ENCODE measurements around the gene ATRX.

DNA sequence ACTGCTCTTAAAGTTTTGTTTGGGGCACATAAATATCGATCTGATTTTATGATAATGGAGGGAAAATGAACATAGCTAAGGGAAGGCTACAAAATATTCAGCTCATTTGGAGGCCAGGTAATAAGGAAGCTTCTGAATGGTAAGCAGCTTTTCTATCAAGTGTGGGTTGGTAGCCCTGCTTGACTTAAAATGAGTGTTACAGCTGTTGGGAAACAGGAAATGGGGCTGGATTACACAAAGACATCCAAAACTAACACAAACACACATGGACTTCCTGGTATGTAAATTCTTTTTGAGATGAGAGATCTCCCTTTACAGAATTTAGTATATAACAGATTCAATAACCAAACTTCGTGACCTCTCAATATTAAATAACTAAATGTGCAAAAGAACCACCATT, 280.8 kb downstream of the ATRX start:
- TF ChIP-seq, protein P1, sequence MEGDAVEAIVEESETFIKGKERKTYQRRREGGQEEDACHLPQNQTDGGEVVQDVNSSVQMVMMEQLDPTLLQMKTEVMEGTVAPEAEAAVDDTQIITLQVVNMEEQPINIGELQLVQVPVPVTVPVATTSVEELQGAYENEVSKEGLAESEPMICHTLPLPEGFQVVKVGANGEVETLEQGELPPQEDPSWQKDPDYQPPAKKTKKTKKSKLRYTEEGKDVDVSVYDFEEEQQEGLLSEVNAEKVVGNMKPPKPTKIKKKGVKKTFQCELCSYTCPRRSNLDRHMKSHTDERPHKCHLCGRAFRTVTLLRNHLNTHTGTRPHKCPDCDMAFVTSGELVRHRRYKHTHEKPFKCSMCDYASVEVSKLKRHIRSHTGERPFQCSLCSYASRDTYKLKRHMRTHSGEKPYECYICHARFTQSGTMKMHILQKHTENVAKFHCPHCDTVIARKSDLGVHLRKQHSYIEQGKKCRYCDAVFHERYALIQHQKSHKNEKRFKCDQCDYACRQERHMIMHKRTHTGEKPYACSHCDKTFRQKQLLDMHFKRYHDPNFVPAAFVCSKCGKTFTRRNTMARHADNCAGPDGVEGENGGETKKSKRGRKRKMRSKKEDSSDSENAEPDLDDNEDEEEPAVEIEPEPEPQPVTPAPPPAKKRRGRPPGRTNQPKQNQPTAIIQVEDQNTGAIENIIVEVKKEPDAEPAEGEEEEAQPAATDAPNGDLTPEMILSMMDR (IDR thresholded peaks at IDR 0.05): no peak
- TF ChIP-seq POLR2A (IDR thresholded peaks at IDR 0.05): no peak

Measured in adrenal gland (tissue), 5 donors.